ENCODE data around the gene TBC1D1.

DNA sequence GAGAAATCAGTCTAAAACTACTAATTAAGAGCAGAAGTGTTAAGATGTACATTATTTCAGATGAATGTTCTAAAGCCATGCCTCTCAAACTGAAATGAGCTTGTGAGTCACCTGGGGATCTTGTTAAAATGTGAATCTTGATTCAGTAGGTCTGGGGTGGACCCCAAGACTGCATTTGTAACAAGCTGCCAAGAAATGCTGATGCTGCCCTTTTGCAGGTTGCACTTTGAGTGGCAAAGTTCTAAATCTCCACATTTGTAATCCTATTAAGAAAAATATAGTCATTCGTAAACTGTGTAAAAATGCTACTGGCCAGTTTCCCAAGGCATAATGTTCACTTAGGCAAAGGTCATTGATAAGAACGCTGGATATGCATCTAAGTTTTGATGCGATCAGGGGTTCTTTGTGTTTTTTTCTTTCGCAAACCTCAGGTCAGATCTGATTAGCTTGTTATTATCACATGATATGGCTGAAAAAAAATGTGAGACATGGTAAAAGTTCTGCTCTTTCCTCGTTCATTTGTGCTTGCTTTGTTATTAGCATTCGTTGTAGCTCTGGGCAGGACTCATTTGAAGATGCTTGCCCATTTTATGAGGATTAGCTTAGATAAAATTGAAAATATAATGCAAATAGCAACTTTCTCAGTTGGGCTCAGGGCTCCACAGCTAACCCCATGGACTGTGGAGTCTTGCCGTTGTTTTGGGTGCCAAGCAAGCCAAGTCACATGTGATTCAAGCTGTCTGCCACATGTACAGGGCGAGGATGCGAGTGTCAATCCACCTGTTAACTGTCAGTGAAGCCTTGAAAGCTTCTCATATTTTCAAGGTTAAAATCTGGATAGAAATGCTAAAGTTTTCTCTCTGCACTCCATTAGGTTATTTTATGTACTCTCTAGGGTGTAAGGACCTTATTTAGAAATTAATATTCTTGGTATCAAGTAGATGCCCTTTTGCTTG lies 12.1 kb downstream of the TBC1D1 start:
- TF ChIP-seq, protein P1, sequence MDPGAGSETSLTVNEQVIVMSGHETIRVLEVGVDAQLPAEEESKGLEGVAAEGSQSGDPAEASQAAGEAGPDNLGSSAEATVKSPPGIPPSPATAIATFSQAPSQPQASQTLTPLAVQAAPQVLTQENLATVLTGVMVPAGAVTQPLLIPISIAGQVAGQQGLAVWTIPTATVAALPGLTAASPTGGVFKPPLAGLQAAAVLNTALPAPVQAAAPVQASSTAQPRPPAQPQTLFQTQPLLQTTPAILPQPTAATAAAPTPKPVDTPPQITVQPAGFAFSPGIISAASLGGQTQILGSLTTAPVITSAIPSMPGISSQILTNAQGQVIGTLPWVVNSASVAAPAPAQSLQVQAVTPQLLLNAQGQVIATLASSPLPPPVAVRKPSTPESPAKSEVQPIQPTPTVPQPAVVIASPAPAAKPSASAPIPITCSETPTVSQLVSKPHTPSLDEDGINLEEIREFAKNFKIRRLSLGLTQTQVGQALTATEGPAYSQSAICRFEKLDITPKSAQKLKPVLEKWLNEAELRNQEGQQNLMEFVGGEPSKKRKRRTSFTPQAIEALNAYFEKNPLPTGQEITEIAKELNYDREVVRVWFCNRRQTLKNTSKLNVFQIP (CRISPR knock-in tag; IDR thresholded peaks at IDR 0.05; ENCODE audit: borderline replicate concordance, low read depth), result no peak
- TF ChIP-seq, protein P2, sequence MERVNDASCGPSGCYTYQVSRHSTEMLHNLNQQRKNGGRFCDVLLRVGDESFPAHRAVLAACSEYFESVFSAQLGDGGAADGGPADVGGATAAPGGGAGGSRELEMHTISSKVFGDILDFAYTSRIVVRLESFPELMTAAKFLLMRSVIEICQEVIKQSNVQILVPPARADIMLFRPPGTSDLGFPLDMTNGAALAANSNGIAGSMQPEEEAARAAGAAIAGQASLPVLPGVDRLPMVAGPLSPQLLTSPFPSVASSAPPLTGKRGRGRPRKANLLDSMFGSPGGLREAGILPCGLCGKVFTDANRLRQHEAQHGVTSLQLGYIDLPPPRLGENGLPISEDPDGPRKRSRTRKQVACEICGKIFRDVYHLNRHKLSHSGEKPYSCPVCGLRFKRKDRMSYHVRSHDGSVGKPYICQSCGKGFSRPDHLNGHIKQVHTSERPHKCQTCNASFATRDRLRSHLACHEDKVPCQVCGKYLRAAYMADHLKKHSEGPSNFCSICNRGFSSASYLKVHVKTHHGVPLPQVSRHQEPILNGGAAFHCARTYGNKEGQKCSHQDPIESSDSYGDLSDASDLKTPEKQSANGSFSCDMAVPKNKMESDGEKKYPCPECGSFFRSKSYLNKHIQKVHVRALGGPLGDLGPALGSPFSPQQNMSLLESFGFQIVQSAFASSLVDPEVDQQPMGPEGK (CRISPR knock-in tag; IDR thresholded peaks at IDR 0.05; ENCODE audit: borderline replicate concordance), result no peak
- TF ChIP-seq ISL1 (CRISPR knock-in tag; IDR thresholded peaks at IDR 0.05) (no peak), ZNF8 (CRISPR knock-in tag; IDR thresholded peaks at IDR 0.05) (no peak), ARNTL (CRISPR knock-in tag; IDR thresholded peaks at IDR 0.05; ENCODE audit: borderline replicate concordance, low read depth) (no peak), PPARA (CRISPR knock-in tag; IDR thresholded peaks at IDR 0.05; ENCODE audit: borderline replicate concordance) (no peak), ZFP3 (CRISPR knock-in tag; IDR thresholded peaks at IDR 0.05) (no peak), BACH2 (CRISPR knock-in tag; IDR thresholded peaks at IDR 0.05; ENCODE audit: borderline replicate concordance) (no peak), CSDC2 (CRISPR knock-in tag; IDR thresholded peaks at IDR 0.05) (no peak)
